Measurements from ENCODE around the gene ADGRV1.

ADGRV1 gene

DNA sequence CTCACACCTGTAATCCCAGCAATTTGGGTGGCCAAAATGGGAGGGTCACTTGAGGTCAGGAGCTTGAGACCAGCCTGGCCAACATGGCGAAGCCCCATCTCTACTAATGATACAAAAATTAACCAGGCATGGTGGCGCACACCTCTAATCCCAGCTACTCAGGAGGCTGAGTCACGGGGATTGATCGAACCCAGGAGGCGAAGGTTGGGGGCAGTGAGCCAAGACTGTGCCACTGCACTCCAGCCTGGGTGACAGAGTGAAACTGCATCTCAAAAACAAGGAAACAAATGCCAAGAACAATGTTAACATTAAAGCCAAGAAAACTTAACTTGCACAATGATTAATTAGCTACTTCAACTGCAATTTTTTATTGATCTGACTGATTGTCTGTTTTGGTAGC lies 621.9 kb downstream of the ADGRV1 start:
- DNase-seq (ENCODE audit: low spot score) (no peak), FAIRE-seq (no peak)

DNA sequence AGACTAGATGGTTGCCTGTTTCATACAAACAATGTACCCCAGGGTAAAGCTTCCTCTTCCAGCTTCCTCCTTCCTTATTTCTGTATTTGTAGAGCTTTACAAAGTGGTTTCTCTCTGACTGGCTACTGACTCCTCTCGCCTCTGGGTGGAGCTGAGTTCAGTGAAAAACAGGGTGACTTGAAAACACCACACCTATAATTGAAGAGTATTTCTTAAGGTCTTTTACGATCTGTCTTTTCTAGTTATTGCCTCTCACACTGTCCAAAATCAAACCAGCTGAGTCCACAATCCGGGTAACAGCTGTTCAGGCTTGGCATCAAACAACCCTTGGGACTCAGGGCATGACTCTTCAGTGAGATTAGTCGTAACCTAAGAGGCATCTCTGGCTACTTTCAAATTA lies 624.2 kb downstream of the ADGRV1 start:
- DNase-seq (ENCODE audit: low spot score), result no peak
- no peak for FAIRE-seq

DNA sequence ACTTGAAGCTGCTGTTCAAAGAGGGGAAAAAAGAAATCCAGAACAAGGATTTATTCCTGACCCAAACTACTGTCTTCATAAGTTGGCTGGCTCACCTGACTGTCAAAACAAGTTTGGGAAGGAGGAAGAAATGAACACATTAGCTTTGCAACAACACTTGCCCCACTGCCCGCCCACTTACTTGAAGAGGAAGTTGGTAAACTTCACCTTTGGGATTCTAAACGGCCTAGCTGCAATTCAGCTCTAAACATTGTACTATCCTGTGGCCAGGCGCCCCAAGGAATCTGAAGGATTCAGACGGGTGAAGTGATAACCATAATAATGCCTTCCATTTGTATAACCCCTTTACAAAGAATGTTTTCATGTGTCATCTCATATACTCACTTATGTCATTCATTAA lies 625.1 kb downstream of the ADGRV1 start:
- no peak for FAIRE-seq
- no peak for DNase-seq (ENCODE audit: low spot score)

DNA sequence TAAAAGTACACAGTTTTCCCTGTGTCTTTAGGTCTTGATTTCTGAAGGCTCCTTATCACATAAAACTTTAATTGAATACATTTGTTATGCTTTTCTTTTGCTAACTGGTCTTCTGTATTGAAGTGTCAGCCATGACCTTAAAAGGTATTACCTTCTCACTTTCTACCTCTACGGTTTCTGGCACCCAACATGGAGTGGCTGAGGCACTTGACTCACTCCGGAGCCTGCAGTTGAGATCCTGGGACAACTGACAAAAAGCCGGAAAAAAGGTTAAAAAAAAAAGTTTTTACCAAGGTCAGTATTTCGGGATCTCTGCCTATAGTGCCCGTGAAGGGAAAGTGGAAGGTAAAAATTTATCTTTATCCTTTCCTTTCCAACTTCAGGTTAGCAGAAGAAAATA lies 627.5 kb downstream of the ADGRV1 start:
- DNase-seq (ENCODE audit: low spot score) (no peak), FAIRE-seq (no peak)

DNA sequence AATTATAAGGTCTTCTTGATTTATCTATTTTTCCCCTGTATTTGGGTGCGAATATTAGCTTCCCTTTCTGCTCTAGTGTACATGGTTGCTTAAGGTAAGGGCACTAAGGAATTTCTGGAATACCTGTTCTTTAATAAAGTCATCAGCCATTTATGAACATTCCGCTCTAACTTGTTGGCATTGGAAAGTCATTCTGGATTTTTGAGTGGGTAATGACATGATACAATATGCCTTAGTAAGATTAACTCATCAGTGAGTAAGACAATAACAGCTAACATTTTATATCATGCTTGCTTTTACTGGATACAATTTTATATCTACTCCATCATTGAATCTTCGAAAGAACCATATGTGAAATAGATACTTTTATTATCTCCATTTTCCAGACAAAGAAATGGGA lies 628.4 kb downstream of the ADGRV1 start:
- FAIRE-seq (no peak), DNase-seq (ENCODE audit: low spot score) (no peak)

DNA sequence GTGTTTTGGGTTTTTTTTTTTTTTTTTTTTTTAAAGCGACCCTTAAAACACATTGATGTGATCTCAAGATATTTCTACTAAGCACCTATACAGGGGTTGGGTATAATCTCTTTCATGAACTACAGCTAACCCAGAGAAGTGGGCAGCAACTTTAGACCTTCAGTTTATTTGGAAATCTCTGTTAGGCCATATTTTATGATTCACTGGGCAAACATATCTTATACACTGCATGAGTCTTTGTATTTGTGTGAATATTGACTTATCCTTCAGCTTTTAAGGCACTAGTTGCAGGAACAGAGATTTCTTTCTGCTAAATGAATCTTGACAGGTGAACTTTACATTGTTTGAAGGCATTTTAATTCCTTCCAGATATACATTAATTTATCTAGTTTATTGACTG lies 630.2 kb downstream of the ADGRV1 start:
- DNase-seq (ENCODE audit: low spot score) (no peak), FAIRE-seq (no peak)

DNA sequence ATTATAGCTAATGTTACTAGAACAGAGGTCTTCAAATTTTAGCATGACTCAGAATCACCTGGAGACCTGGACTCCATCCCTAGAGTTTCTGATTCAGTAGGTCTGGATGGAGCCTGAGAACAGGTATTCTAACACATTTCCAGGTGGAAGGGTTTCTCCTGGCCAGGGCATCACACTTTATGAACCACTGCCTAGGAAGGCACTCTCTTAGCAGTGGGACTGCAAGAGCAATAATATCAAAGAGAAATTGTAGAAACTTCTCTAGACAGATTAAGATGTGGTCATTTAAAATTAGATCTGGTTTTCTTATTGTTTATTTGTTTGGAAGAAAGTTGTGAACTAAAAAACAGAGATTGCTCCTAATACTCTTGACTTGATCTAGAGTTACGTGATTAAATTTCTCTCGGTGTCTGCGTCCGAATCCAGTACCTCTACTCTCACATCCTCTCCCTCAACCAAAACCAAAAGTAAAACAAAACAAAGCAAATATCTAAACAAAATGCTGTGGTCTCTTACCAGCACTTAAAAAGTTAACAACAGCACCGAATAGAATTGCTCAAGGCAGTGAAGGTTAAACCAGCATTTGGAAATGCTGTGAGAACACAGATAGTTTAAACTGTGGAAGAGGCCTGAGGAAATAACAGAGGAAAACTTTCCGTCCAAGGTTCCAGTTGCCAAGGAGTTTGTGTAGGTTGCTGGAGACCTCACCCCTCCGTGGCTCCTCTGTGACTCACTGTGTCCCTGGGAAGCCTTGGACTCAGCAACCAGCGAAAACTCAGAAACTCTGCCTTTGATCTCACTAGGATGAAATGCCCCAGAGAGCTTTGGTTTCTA lies 631.1 kb downstream of the ADGRV1 start:
- DNase-seq (ENCODE audit: low spot score), result peak; percentile 38
- FAIRE-seq, result no peak

DNA sequence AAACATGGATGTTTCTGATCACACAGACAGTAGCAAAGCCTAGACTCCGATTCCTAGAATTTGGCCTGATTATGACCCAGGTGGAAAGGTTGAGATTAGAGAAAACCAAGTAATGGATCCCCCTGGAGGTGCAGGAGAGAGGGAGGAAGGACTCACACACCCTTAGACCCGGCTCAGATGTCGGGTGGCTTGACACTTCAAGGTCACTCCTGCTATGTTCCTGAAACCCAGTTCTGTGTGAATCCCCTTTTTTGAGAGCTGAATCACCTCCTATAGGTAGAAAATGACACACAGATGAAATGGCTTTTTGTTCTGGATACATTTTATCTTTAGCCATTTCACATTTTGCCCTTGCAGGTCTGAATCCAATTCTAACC lies 631.7 kb downstream of the ADGRV1 start:
- DNase-seq (ENCODE audit: low spot score) (no peak), FAIRE-seq (no peak)

DNA sequence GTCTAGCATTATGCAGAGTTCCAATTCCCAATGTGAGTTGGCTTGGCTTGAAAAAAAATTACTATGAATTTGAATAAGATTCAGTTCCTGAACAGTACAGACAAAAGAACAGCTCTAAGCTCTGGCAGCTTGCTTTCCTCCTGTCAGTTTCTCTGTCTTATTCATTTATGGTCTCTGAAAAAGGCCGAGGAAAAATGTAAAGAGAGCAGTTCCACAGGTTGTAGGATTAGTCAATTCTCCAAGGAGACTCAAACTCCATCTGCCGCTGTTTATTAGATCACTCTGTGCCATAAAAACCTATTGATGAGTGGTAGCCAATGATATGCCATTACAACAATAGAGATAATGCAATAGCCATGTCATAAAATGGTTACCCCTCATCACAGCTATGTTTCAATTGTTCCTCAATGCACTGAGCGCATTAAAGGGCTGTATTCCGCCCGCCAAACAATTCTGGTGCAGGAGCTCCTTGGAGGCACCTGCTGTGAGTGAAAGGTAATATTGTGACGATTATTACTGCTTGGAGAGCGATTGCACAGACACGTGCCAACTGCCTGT lies 636.3 kb downstream of the ADGRV1 start:
- FAIRE-seq (no peak), DNase-seq (ENCODE audit: low spot score) (no peak)

DNA sequence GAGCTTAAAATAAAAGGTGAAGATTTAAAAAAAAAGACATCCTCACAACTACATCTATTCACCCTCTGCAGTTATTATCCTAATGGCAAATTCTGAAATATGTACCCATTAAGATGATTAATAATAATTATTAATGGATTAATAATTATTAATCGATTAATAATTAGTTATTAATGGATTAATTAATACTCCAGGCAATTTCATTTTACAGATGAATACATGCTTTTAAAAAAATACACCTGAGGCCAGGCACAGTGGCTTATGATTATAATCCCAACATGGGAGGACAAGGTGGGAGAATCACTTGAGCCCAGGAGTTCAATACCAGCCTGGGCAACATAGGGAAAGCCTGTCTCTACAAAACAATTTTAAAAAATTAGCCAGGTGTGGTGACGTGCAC lies 642.1 kb downstream of the ADGRV1 start:
- FAIRE-seq, result no peak
- DNase-seq (ENCODE audit: low spot score), result no peak

DNA sequence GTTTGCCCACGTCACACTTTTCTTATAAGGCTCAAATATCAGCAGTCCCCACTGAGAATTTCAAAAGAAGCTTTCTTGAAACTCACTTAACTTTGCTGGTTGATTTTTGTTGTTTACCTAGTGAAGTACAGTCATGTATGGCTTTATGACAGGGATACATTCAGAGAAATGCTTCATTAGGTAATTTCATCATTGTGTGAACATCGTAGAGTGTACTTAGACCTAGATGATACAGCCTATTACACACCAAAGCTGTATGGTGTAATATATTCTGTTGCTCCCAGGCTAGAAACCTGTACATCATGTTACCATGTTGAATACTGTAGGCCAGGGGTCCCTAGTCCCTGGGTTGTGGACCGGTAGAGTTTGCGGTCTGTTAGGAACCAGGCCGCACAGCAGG lies 647.5 kb downstream of the ADGRV1 start:
- no peak for FAIRE-seq

DNA sequence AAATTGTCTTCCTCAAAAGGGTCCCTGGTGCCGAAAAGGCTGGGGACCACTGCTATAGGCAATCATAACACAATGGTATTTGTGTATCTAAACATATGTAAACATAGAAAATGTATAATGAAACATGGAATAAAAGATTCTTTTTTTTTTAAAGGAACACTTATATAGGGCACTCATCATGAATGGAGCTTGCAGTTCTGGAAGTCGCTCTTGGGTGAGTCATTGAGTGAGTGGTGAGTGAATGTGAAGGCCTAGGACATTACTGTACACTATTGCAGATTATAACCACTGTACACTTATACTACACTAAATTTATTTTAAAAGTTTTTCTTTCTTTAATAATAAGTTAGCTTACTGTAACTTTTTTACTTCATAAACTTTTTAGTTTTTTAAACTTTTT lies 648.1 kb downstream of the ADGRV1 start:
- FAIRE-seq, result peak; percentile 76
- peak; percentile 14 for DNase-seq (ENCODE audit: low spot score)

More for the DNA sequence above, 647.5 kb downstream of the ADGRV1 start:
- DNase-seq (ENCODE audit: low spot score), result no peak

DNA sequence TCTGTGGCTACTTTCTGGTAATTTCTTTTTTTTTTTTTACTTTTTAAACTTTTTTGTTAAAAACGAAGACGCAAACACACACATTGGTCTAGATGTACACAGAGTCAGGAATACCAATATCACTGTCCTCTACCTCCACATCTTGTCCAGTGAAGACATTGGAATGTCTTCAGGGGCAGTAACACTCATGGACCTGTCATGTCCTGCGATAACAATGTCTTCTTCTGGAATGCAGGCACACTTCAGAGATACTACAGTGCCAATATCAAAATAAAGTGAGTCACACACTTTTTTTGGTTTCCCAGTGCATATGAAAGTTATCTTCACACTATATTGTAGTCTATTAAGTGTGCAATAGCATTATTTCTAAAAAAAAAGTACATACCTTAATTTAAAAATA lies 648.7 kb downstream of the ADGRV1 start:
- FAIRE-seq (no peak), DNase-seq (ENCODE audit: low spot score) (peak; percentile 28)

DNA sequence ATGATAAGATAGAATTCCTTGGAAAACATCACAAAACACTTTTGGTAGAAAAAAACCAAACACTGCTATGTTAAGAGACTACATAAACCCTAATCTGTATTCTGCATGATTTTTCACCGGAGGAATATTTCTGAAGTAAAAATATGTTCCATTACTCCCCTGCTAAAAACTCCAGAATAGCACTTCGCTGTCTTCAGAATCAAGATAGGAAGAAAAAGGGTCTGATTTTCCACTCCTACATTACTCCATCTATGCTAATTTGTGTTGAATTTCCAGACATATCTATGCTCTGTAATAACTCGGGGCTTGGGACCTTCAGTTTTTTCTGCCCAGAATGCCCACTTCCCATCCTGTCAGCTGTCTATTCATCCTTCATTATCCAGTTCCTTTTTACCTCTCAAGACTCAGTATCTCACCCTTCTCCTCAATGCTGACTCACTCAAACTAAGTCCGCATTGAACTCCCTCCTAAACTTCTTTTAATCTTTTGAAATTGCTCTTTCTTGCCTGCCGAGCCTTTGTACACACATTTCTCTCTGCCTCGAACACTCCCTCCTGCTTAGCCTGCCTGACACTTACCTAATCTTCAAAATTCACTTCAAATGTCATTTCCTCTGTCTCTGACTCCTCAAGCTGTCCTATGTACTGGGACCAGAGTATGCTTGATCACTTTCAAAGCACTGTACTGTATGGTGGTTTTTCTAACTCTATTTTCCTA lies 653.6 kb downstream of the ADGRV1 start:
- no peak for FAIRE-seq
- DNase-seq (ENCODE audit: low spot score), result no peak

DNA sequence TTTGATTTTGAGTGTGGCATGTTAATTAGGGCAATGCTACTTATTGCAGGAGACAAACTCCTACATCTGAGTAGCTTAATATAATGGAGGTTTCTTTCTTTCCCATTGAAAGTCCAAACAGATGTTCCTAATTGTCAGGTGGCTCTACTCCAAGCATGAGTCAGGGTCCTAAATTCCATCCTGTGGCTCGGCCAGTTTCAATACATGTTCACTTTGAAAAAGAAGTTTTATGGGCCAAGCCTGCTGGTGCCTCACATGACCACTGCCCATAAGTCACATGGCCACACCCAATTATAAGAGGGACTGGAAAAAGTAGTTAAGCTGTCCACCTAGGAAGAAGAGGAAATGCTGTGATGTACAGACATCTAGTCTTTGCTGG lies 654.1 kb downstream of the ADGRV1 start:
- FAIRE-seq, result no peak
- DNase-seq (ENCODE audit: low spot score), result no peak

All from RCC 7860 (cell line).